Activated CD8-positive, alpha-beta memory T cell treated with anti-CD3 and anti-CD28 coated beads for 1 hour (primary cell): ENCODE data around the gene MBD1.
"Not testable (repeated sequence)": the region's sequence is repeated elsewhere in the genome, so short reads cannot be mapped to it uniquely, and the experiment has no call there.

ENCODE experiments used
- DNase-seq, 2 donors: peaks; one replicate each; pipeline ENCODE4 v3.0.0-alpha.2; 2020; ENCODE audit warnings: low read depth in 1 of 2; ENCODE audit errors: extremely low read depth in 1 of 2

Gene MBD1

GRCh38 chr18:50274044-50274442, 7.3 kb downstream of the MBD1 start:
- no peak for DNase-seq

- DNase-seq, result no peak
Measured at GRCh38 chr18:50273203-50274043, 7.9 kb downstream of the MBD1 start.

- no peak for DNase-seq
Measured at GRCh38 chr18:50272568-50272967, 8.8 kb downstream of the MBD1 start.

GRCh38 chr18:50268022-50268747, 13.1 kb downstream of the MBD1 start:
- peak in 1 of 2 donors; percentile 70 for DNase-seq

- peak; percentile 66 to 80 for DNase-seq
Measured at GRCh38 chr18:50266248-50266704, 15.0 kb downstream of the MBD1 start, which contains the start of gene CFAP53. TSS of gene CFAP53 (minus strand) at chr18:50266495. CDS start at chr18:50266404, 91 bp downstream.

GRCh38 chr18:50262977-50263376, 18.3 kb downstream of the MBD1 start:
- no peak for DNase-seq

- DNase-seq, result no peak
Measured at GRCh38 chr18:50250935-50251334, 30.4 kb downstream of the MBD1 start.

- DNase-seq, result no peak
Measured at GRCh38 chr18:50249576-50249975, 31.7 kb downstream of the MBD1 start.

- DNase-seq, result no peak
Measured at GRCh38 chr18:50247561-50247960, 33.8 kb downstream of the MBD1 start.

GRCh38 chr18:50241768-50242167, 39.6 kb downstream of the MBD1 start:
- DNase-seq, result not testable (repeated sequence)

GRCh38 chr18:50240080-50240563, 41.2 kb downstream of the MBD1 start:
- no peak for DNase-seq

GRCh38 chr18:50232419-50232818, 48.9 kb downstream of the MBD1 start:
- no peak for DNase-seq

- DNase-seq, result no peak
Measured at GRCh38 chr18:50231621-50232020, 49.7 kb downstream of the MBD1 start.

- DNase-seq, result not testable (repeated sequence)
Measured at GRCh38 chr18:50220249-50220648, 61.1 kb downstream of the MBD1 start.
